ENCODE data around the gene PDE8A.

DNA sequence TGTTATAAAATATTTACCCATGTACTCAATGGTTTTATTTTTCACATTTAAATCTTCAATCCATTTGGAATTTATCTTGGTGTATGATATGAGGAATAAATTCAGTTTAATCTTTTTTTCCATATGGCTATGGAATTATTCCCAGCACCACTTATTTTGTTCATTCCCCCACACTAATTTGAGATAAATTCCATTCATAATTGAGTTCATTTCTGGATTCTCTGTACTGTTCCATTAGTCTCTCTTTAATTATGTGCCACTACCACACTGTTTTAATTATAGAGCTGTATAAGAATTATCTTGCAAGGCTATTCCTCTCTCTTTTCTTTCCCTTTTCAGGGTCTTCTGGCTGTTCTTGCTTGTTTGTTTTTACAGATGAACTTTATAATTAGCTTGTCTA, 34.6 kb downstream of the PDE8A start:
- TF ChIP-seq CTCF (conservative IDR thresholded peaks at IDR 0.05 in 1 of 2, IDR thresholded peaks at IDR 0.05 in 1 of 2; ENCODE audit: extremely low read depth in 1 of 2, insufficient read depth in 1 of 2, low read depth in 1 of 2, low read length in 2 of 2) (no peak), EZH2 (IDR thresholded peaks at IDR 0.05; ENCODE audit: borderline replicate concordance, low read length) (no peak)
